ENCODE results near the gene GPC5.

GPC5 gene

GRCh38 chr13:92377396-92377795, 979.0 kb downstream of the GPC5 start:
- H3K27me3 ChIP-seq (replicated peaks; ENCODE audit: control insufficient read depth, insufficient read depth, low read length): no peaks in the 10 kb centered on the region
- H3K4me3 ChIP-seq (replicated peaks; ENCODE audit: low read depth, low read length): no peak overlapping the region
- DNase-seq (ENCODE audit: extremely low read depth, insufficient read length): no peak

DNA sequence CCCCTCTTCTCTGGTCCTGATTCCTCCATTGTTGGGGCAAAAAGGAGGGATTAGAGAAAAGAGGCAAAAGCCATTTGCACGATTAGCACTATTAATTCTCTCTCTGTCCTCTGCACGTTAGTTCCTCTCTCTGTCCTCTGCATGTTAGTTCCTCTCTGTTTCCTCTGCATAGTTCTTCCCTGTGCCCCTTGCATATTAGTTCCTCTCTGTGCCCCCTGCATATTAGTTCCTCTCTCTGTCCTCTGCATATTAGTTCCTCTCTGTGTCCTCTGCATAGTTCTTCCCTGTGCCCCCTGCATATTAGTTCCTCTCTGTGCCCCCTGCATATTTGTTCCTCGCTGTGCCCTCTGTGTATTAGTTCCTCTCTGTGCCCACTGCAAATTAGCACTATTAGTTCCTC, 981.0 kb downstream of the GPC5 start:
- TF ChIP-seq, protein P1, sequence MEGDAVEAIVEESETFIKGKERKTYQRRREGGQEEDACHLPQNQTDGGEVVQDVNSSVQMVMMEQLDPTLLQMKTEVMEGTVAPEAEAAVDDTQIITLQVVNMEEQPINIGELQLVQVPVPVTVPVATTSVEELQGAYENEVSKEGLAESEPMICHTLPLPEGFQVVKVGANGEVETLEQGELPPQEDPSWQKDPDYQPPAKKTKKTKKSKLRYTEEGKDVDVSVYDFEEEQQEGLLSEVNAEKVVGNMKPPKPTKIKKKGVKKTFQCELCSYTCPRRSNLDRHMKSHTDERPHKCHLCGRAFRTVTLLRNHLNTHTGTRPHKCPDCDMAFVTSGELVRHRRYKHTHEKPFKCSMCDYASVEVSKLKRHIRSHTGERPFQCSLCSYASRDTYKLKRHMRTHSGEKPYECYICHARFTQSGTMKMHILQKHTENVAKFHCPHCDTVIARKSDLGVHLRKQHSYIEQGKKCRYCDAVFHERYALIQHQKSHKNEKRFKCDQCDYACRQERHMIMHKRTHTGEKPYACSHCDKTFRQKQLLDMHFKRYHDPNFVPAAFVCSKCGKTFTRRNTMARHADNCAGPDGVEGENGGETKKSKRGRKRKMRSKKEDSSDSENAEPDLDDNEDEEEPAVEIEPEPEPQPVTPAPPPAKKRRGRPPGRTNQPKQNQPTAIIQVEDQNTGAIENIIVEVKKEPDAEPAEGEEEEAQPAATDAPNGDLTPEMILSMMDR (IDR thresholded peaks at IDR 0.05; ENCODE audit: insufficient read depth, low read length, poor library complexity, severe bottlenecking): no peak
- DNase-seq (ENCODE audit: extremely low read depth, insufficient read length): no peak
- no peaks in the 10 kb centered on the region for H3K36me3 ChIP-seq (ENCODE audit: control insufficient read depth, insufficient read depth, low read length)
- H3K4me3 ChIP-seq (replicated peaks; ENCODE audit: low read depth, low read length): no peak overlapping the region
- no peaks in the 10 kb centered on the region for H3K27me3 ChIP-seq (replicated peaks; ENCODE audit: control insufficient read depth, insufficient read depth, low read length)

More at GRCh38 chr13:92377396-92377795, 979.0 kb downstream of the GPC5 start:
- TF ChIP-seq, protein P1 (IDR thresholded peaks at IDR 0.05; ENCODE audit: insufficient read depth, low read length, poor library complexity, severe bottlenecking): no peak
- H3K36me3 ChIP-seq (ENCODE audit: control insufficient read depth, insufficient read depth, low read length): no peaks in the 10 kb centered on the region

DNA sequence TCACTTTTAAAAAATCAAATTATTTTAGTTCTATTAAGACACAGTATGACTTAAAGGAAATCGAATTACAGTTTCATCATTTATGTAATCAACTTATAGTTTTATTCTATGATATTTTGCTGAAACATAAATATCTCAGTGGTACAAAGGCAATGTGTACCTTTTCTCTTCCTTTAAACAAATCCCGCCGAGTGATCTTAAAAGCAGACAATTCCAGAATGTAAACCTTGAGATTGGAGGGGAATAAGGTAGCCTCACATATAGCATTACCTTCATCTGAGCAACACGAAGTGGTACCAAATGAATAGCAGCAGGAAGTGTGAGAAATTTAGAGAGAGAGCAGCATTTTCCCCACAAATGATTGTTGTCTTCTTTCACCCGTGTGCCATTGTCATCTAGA, 986.0 kb downstream of the GPC5 start:
- H3K36me3 ChIP-seq (ENCODE audit: control insufficient read depth, insufficient read depth, low read length): no peaks in the 10 kb centered on the region
- DNase-seq (ENCODE audit: extremely low read depth, insufficient read length): no peak
- no peaks in the 10 kb centered on the region for H3K27me3 ChIP-seq (replicated peaks; ENCODE audit: control insufficient read depth, insufficient read depth, low read length)
- H3K4me3 ChIP-seq (replicated peaks; ENCODE audit: low read depth, low read length): no peak overlapping the region
- TF ChIP-seq, protein P1 (IDR thresholded peaks at IDR 0.05; ENCODE audit: insufficient read depth, low read length, poor library complexity, severe bottlenecking): no peak

DNA sequence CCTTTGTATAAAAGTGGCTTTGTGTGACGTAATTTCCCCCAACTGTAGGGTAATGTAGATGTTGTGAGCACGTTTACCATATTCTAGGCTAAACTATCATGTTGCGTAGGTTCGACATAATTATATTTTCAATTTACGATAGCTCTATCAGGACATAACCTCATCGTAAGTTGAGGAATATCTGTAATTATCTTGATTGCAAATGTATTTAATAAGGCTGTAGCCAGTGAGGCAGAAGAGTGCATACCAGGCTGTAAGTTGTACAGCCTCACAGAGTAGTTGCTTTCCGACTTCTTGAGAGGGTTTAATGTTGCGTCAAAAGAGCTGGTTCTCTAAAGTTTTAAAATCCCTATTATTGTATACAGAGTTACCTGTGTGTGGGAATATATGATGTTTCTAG, 988.8 kb downstream of the GPC5 start:
- DNase-seq (ENCODE audit: extremely low read depth, insufficient read length): no peak
- H3K4me3 ChIP-seq (replicated peaks; ENCODE audit: low read depth, low read length): no peak overlapping the region
- no peaks in the 10 kb centered on the region for H3K36me3 ChIP-seq (ENCODE audit: control insufficient read depth, insufficient read depth, low read length)
- no peaks in the 10 kb centered on the region for H3K27me3 ChIP-seq (replicated peaks; ENCODE audit: control insufficient read depth, insufficient read depth, low read length)
- TF ChIP-seq, protein P1 (IDR thresholded peaks at IDR 0.05; ENCODE audit: insufficient read depth, low read length, poor library complexity, severe bottlenecking): no peak

DNA sequence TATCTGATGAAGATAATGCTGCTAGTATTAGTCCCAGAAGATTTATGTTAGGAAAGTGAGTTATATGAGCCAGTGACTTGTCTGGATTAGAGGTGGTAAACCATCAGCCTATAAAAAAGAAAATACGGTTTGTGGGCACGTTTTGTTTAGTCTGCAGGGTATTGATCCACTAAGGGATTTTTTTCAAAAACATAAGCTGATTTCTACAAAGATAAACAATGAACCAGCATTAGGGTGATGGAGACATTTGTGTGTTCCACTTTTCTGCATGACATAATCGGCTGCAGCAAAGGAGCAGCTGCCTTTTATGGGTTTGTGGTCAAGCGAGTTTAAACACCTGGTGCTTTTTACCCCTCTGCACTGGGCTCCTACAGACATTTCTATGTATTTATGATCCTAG, 991.8 kb downstream of the GPC5 start:
- Histone ChIP-seq H3K4me3 (replicated peaks; ENCODE audit: low read depth, low read length) (no peak overlapping the region), H3K27me3 (replicated peaks; ENCODE audit: control insufficient read depth, insufficient read depth, low read length) (no peaks in the 10 kb centered on the region), H3K36me3 (ENCODE audit: control insufficient read depth, insufficient read depth, low read length) (no peaks in the 10 kb centered on the region)
- TF ChIP-seq, protein P1 (IDR thresholded peaks at IDR 0.05; ENCODE audit: insufficient read depth, low read length, poor library complexity, severe bottlenecking): no peak
- no peak for DNase-seq (ENCODE audit: extremely low read depth, insufficient read length)

- TF ChIP-seq, protein P1 (IDR thresholded peaks at IDR 0.05; ENCODE audit: insufficient read depth, low read length, poor library complexity, severe bottlenecking): no peak
- no peak overlapping the region for H3K4me3 ChIP-seq (replicated peaks; ENCODE audit: low read depth, low read length)
- no peak for DNase-seq (ENCODE audit: extremely low read depth, insufficient read length)
- no peaks in the 10 kb centered on the region for H3K27me3 ChIP-seq (replicated peaks; ENCODE audit: control insufficient read depth, insufficient read depth, low read length)
- H3K36me3 ChIP-seq (ENCODE audit: control insufficient read depth, insufficient read depth, low read length): no peaks in the 10 kb centered on the region
Measured at GRCh38 chr13:92403606-92404005, 1005.2 kb downstream of the GPC5 start.

Measured in GM06990 (cell line).